Measurements from ENCODE around the gene MAML2. TPM values are rescaled to one million over a fixed set of nuclear protein-coding genes. Genes with fewer than 3 reads are reported as not detected.
A peak's percentile ranks its signal among the peaks of the same experiment; 100 is the strongest.

MAML2 gene
- total and polyA plus RNA-seq, 2 experiments from 2014 or later: 1.1 to 8.2 TPM

- peaks cover 4% of the 10 kb centered on the region for H3K4me1 ChIP-seq (ENCODE audit: low read depth)
- no peak overlapping the region for H3K4me3 ChIP-seq
- no peaks in the 10 kb centered on the region for H3K36me3 ChIP-seq
Observed at GRCh38 chr11:96107143-96107824, 235.7 kb downstream of the MAML2 start.

GRCh38 chr11:96106645-96107044 lies 236.3 kb downstream of the MAML2 start:
- Histone ChIP-seq H3K9me3 (ENCODE audit: low read depth) (no peaks in the 10 kb centered on the region), H3K36me3 (no peaks in the 10 kb centered on the region), H3K4me3 (no peak overlapping the region), H3K27me3 (no peaks in the 10 kb centered on the region), H3K4me1 (ENCODE audit: low read depth) (peaks cover 4% of the 10 kb centered on the region), H3K27ac (no peak overlapping the region)
- DNase-seq (ENCODE audit: low read depth in 1 of 2, low spot score in 1 of 2): no peak
- no peak for TF ChIP-seq CTCF (IDR thresholded peaks at IDR 0.05; ENCODE audit: low read depth, low read length)

More at GRCh38 chr11:96107143-96107824, 235.7 kb downstream of the MAML2 start:
- TF ChIP-seq CTCF (IDR thresholded peaks at IDR 0.05; ENCODE audit: low read depth, low read length): no peak
- peak in 1 of 2 donors; percentile 32 for DNase-seq (ENCODE audit: low read depth in 1 of 2, low spot score in 1 of 2)
- Histone ChIP-seq H3K27me3 (no peaks in the 10 kb centered on the region), H3K27ac (no peak overlapping the region), H3K9me3 (ENCODE audit: low read depth) (no peaks in the 10 kb centered on the region)

- H3K27ac ChIP-seq: no peak overlapping the region
- no peak for TF ChIP-seq CTCF (IDR thresholded peaks at IDR 0.05; ENCODE audit: low read depth, low read length)
- H3K36me3 ChIP-seq: no peaks in the 10 kb centered on the region
Observed at GRCh38 chr11:96105944-96106343, 237.1 kb downstream of the MAML2 start.

GRCh38 chr11:96105197-96105895 lies 237.6 kb downstream of the MAML2 start:
- Histone ChIP-seq H3K4me3 (no peak overlapping the region), H3K27me3 (no peaks in the 10 kb centered on the region), H3K9me3 (ENCODE audit: low read depth) (no peaks in the 10 kb centered on the region), H3K36me3 (no peaks in the 10 kb centered on the region), H3K27ac (no peak overlapping the region), H3K4me1 (ENCODE audit: low read depth) (peaks cover 4% of the 10 kb centered on the region)
- peak in 1 of 2 donors; percentile 54 for DNase-seq (ENCODE audit: low read depth in 1 of 2, low spot score in 1 of 2)
- TF ChIP-seq CTCF (IDR thresholded peaks at IDR 0.05; ENCODE audit: low read depth, low read length): no peak

More at GRCh38 chr11:96105944-96106343, 237.1 kb downstream of the MAML2 start:
- peaks cover 4% of the 10 kb centered on the region for H3K4me1 ChIP-seq (ENCODE audit: low read depth)
- no peaks in the 10 kb centered on the region for H3K9me3 ChIP-seq (ENCODE audit: low read depth)
- DNase-seq (ENCODE audit: low read depth in 1 of 2, low spot score in 1 of 2): no peak
- H3K4me3 ChIP-seq: no peak overlapping the region
- no peaks in the 10 kb centered on the region for H3K27me3 ChIP-seq

- H3K27ac ChIP-seq: no peak overlapping the region
- H3K4me1 ChIP-seq (ENCODE audit: low read depth): peaks cover 4% of the 10 kb centered on the region
- H3K9me3 ChIP-seq (ENCODE audit: low read depth): no peaks in the 10 kb centered on the region
- no peaks in the 10 kb centered on the region for H3K36me3 ChIP-seq
- no peaks in the 10 kb centered on the region for H3K27me3 ChIP-seq
- DNase-seq (ENCODE audit: low read depth in 1 of 2, low spot score in 1 of 2): no peak
- H3K4me3 ChIP-seq: no peak overlapping the region
- no peak for TF ChIP-seq CTCF (IDR thresholded peaks at IDR 0.05; ENCODE audit: low read depth, low read length)
Observed at GRCh38 chr11:96104496-96104895, 238.5 kb downstream of the MAML2 start.
